ENCODE data around the gene ACMSD.
A peak's percentile ranks its signal among the peaks of the same experiment; 100 is the strongest.
"Not testable (repeated sequence)": the region's sequence is repeated elsewhere in the genome, so short reads cannot be mapped to it uniquely, and the experiment has no call there.

The ACMSD gene

GRCh38 chr2:134906726-134907125 lies 68.3 kb downstream of the ACMSD start:
- no peak overlapping the region for H3K4me3 ChIP-seq (ENCODE audit: low read depth, low read length)
- H3K27me3 ChIP-seq (ENCODE audit: control insufficient read depth, insufficient read depth, low read length), result no peaks in the 10 kb centered on the region
- no peak overlapping the region for H3K9ac ChIP-seq (ENCODE audit: low read length)
- no peaks in the 10 kb centered on the region for H3K9me3 ChIP-seq (ENCODE audit: control insufficient read depth, insufficient read depth, low read depth, low read length)
- H3K36me3 ChIP-seq (ENCODE audit: control insufficient read depth, insufficient read depth, low read length), result no peaks in the 10 kb centered on the region
- no peaks in the 10 kb centered on the region for H3K4me1 ChIP-seq (ENCODE audit: control insufficient read depth, insufficient read depth, low read length)
- H3K27ac ChIP-seq (ENCODE audit: low read depth, low read length), result no peak overlapping the region

- not testable (repeated sequence) for H3K9ac ChIP-seq (ENCODE audit: low read length); H3K4me1 ChIP-seq (ENCODE audit: control insufficient read depth, insufficient read depth, low read length); H3K27ac ChIP-seq (ENCODE audit: low read depth, low read length); H3K36me3 ChIP-seq (ENCODE audit: control insufficient read depth, insufficient read depth, low read length); H3K4me3 ChIP-seq (ENCODE audit: low read depth, low read length); H3K27me3 ChIP-seq (ENCODE audit: control insufficient read depth, insufficient read depth, low read length); H3K9me3 ChIP-seq (ENCODE audit: control insufficient read depth, insufficient read depth, low read depth, low read length)
Measured at GRCh38 chr2:134907441-134908116, 69.2 kb downstream of the ACMSD start.

DNA sequence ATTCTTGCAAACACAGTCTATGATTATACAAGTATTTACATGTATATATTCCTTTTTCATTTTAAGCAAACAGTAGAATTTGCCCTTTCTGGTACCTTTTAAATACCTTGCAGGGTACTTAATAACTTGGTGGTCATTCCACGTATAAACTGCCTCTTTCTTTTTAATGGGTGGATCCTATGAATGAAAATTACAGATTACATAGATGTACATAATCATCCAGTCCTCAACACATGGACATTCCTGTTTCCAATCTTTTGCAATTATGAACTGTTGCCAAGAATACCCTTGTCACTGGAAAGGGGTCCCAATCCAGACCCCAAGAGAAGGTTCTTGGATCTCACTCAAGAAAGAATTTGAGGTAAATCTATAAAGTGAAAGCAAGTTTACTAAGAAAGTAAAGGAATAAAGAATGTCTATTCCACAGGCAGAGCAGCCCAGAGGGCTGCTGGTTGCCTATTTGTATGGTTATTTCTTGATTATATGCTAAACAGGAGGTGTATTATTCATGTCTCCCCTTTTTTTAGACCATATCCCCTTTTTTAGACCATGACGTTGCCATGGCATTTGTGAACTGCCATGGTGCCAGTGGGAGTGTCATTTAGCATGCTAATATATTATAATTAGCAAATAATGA lies 72.5 kb downstream of the ACMSD start:
- Histone ChIP-seq H3K9ac (ENCODE audit: low read length) (no peak overlapping the region), H3K4me1 (ENCODE audit: control insufficient read depth, insufficient read depth, low read length) (no peaks in the 10 kb centered on the region), H3K27ac (ENCODE audit: low read depth, low read length) (no peak overlapping the region), H3K4me3 (ENCODE audit: low read depth, low read length) (no peak overlapping the region), H3K27me3 (ENCODE audit: control insufficient read depth, insufficient read depth, low read length) (no peaks in the 10 kb centered on the region), H3K36me3 (ENCODE audit: control insufficient read depth, insufficient read depth, low read length) (no peaks in the 10 kb centered on the region), H3K9me3 (ENCODE audit: control insufficient read depth, insufficient read depth, low read depth, low read length) (no peaks in the 10 kb centered on the region)

DNA sequence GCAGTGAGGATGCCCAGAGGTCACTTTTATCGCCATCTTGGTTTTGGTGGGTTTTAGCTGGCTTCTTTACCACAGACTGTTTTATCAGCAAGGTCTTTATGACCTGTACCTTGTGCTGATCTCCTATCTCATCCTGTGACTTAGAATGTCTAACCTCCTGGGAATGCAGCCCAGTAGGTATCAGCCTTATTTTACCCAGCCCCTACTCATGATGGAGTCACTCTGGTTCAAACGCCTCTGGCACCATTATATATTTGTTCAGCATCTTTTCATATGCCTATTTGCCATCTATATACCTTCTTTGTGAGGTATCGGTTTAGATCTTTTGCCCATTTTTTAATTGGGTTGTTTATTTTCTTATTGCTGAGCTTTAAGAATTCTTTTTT lies 73.0 kb downstream of the ACMSD start:
- no peaks in the 10 kb centered on the region for H3K27me3 ChIP-seq (ENCODE audit: control insufficient read depth, insufficient read depth, low read length)
- no peak overlapping the region for H3K4me3 ChIP-seq (ENCODE audit: low read depth, low read length)
- no peaks in the 10 kb centered on the region for H3K4me1 ChIP-seq (ENCODE audit: control insufficient read depth, insufficient read depth, low read length)
- H3K27ac ChIP-seq (ENCODE audit: low read depth, low read length), result no peak overlapping the region
- H3K9ac ChIP-seq (ENCODE audit: low read length), result no peak overlapping the region
- H3K9me3 ChIP-seq (ENCODE audit: control insufficient read depth, insufficient read depth, low read depth, low read length), result no peaks in the 10 kb centered on the region
- H3K36me3 ChIP-seq (ENCODE audit: control insufficient read depth, insufficient read depth, low read length), result no peaks in the 10 kb centered on the region

DNA sequence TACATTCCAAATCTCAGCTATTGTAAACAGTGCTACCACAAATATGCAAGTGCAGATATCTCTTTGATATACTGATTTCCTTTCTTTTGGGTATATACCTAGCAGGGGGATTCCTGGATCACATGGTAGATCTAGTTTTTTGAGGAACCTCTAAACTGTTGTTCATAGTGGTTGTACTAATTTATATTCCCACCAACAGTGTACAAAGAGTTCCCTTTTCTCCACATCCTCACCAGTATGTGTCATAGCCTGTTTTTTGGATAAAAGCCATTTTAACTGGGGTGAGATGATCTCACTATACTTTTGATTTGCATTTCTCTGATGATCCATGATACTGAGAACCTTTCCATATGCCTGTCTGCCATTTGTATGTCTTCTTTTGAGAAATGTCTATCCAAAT lies 73.9 kb downstream of the ACMSD start:
- Histone ChIP-seq H3K27ac (ENCODE audit: low read depth, low read length) (no peak overlapping the region), H3K4me3 (ENCODE audit: low read depth, low read length) (no peak overlapping the region)

DNA sequence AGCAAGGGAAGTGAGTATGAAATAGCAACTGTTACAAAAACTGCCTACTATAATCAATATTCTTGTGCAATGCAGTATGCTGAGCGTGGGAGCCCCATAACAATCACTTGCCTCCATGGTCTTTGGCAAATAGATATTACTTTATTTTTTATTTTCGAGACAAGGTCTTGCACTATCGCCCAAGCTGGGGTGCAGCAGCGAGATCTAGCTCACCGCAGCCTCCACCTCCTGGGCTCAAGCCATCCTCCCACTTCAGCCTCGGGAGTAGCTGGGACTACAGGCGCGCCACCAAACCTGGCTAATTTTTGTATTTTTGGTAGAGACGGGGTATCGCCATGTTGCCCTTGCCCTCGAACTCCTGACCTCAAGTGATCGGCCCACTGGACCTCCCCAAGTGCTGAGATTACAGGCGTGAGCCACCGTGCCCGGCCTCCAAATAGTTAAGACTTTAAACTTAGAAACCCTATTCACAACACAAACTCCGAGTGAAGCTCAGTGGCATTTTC lies 79.0 kb downstream of the ACMSD start:
- peak overlapping the region; percentile 65 for H3K9ac ChIP-seq (ENCODE audit: low read length)
- H3K4me3 ChIP-seq (ENCODE audit: low read depth, low read length), result peak overlapping the region; percentile 75
- H3K27ac ChIP-seq (ENCODE audit: low read depth, low read length), result peak overlapping the region; percentile 85
- H3K27me3 ChIP-seq (ENCODE audit: control insufficient read depth, insufficient read depth, low read length), result no peaks in the 10 kb centered on the region
- peaks cover 3% of the 10 kb centered on the region; the same call in 1 of the 2 replicates for H3K36me3 ChIP-seq (ENCODE audit: control insufficient read depth, insufficient read depth, low read length)
- H3K4me1 ChIP-seq (ENCODE audit: control insufficient read depth, insufficient read depth, low read length), result peaks cover 5% of the 10 kb centered on the region; the same call in 1 of the 2 replicates
- no peaks in the 10 kb centered on the region for H3K9me3 ChIP-seq (ENCODE audit: control insufficient read depth, insufficient read depth, low read depth, low read length)

More for the DNA sequence above, 73.9 kb downstream of the ACMSD start:
- no peak overlapping the region for H3K9ac ChIP-seq (ENCODE audit: low read length)
- no peaks in the 10 kb centered on the region for H3K9me3 ChIP-seq (ENCODE audit: control insufficient read depth, insufficient read depth, low read depth, low read length)
- H3K4me1 ChIP-seq (ENCODE audit: control insufficient read depth, insufficient read depth, low read length), result 0 out of 2 replicates have a peak, but pooled peaks cover 3% of the 10 kb centered on the region
- H3K36me3 ChIP-seq (ENCODE audit: control insufficient read depth, insufficient read depth, low read length), result no peaks in the 10 kb centered on the region
- no peaks in the 10 kb centered on the region for H3K27me3 ChIP-seq (ENCODE audit: control insufficient read depth, insufficient read depth, low read length)

GRCh38 chr2:134917888-134918525 lies 79.6 kb downstream of the ACMSD start:
- H3K4me1 ChIP-seq (ENCODE audit: control insufficient read depth, insufficient read depth, low read length), result peaks cover 5% of the 10 kb centered on the region; the same call in 1 of the 2 replicates
- no peaks in the 10 kb centered on the region for H3K27me3 ChIP-seq (ENCODE audit: control insufficient read depth, insufficient read depth, low read length)
- peak overlapping the region; percentile 85 for H3K27ac ChIP-seq (ENCODE audit: low read depth, low read length)
- peaks cover 3% of the 10 kb centered on the region; the same call in 1 of the 2 replicates for H3K36me3 ChIP-seq (ENCODE audit: control insufficient read depth, insufficient read depth, low read length)
- H3K9ac ChIP-seq (ENCODE audit: low read length), result peak overlapping the region; percentile 65
- H3K4me3 ChIP-seq (ENCODE audit: low read depth, low read length), result peak overlapping the region; percentile 75
- H3K9me3 ChIP-seq (ENCODE audit: control insufficient read depth, insufficient read depth, low read depth, low read length), result no peaks in the 10 kb centered on the region

DNA sequence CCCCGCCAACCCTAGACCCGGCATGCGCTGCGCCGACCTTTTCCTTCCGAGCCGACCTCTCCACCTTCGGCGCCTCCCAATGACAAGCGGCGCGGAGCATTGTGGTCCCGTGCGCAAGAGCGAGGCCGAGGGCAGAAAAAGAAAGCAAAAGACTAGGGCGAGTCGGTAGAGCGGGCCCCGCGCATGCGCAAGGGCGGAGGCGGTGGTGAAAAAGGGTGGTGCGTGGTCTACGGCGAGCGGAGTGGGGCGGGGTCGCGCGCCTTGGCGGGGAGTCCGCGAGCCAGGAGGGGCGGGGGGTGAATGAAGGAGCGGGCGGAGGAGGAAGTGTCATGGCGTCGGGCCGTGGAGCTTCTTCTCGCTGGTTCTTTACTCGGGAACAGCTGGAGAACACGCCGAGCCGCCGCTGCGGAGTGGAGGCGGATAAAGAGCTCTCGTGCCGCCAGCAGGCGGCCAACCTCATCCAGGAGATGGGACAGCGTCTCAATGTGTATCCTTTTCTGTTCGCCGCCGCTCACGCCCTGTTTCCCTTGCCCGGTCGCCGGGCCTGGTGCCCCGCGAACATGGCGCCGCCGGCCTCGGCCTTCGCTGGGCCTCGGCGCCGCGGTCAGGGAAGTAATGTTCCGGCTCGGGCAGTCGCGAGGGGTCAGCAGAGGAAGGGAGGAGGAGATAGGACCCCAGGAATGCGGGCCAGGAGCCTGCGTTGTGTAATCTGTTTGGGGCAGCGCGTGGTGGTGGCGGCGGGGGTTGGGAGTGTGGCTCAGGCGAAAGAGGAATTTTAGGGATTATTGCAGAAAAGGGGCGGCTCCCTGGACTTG lies 80.3 kb downstream of the ACMSD start, which contains the start of gene CCNT2:
TSS of gene CCNT2 (plus strand) at position 297 of the 815 bp plus-strand sequence. CDS start at position 330, 33 bp downstream.
- Histone ChIP-seq H3K4me1 (ENCODE audit: control insufficient read depth, insufficient read depth, low read length) (peaks cover 5% of the 10 kb centered on the region; the same call in 1 of the 2 replicates), H3K27ac (ENCODE audit: low read depth, low read length) (peak within 1 kb of the TSS; percentile 99), H3K27me3 (ENCODE audit: control insufficient read depth, insufficient read depth, low read length) (no peaks in the 10 kb centered on the region), H3K4me3 (ENCODE audit: low read depth, low read length) (peak within 1 kb of the TSS; percentile 99), H3K9me3 (ENCODE audit: control insufficient read depth, insufficient read depth, low read depth, low read length) (no peaks in the 10 kb centered on the region), H3K36me3 (ENCODE audit: control insufficient read depth, insufficient read depth, low read length) (peaks cover 8% of the 10 kb centered on the region), H3K9ac (ENCODE audit: low read length) (peak within 1 kb of the TSS; percentile 100)

GRCh38 chr2:134919341-134920210 lies 81.2 kb downstream of the ACMSD start:
- Histone ChIP-seq H3K36me3 (ENCODE audit: control insufficient read depth, insufficient read depth, low read length) (peaks cover 13% of the 10 kb centered on the region), H3K4me3 (ENCODE audit: low read depth, low read length) (peak overlapping the region; percentile 99), H3K9me3 (ENCODE audit: control insufficient read depth, insufficient read depth, low read depth, low read length) (no peaks in the 10 kb centered on the region), H3K27me3 (ENCODE audit: control insufficient read depth, insufficient read depth, low read length) (no peaks in the 10 kb centered on the region), H3K9ac (ENCODE audit: low read length) (peak overlapping the region; percentile 100), H3K27ac (ENCODE audit: low read depth, low read length) (peak overlapping the region; percentile 99), H3K4me1 (ENCODE audit: control insufficient read depth, insufficient read depth, low read length) (peaks cover 5% of the 10 kb centered on the region; the same call in 1 of the 2 replicates)

- Histone ChIP-seq H3K27ac (ENCODE audit: low read depth, low read length) (no peak overlapping the region), H3K4me3 (ENCODE audit: low read depth, low read length) (no peak overlapping the region), H3K27me3 (ENCODE audit: control insufficient read depth, insufficient read depth, low read length) (no peaks in the 10 kb centered on the region), H3K9me3 (ENCODE audit: control insufficient read depth, insufficient read depth, low read depth, low read length) (no peaks in the 10 kb centered on the region), H3K36me3 (ENCODE audit: control insufficient read depth, insufficient read depth, low read length) (peaks cover 17% of the 10 kb centered on the region), H3K9ac (ENCODE audit: low read length) (no peak overlapping the region), H3K4me1 (ENCODE audit: control insufficient read depth, insufficient read depth, low read length) (peaks cover 11% of the 10 kb centered on the region)
Measured at GRCh38 chr2:134924912-134925311, 86.5 kb downstream of the ACMSD start.
